ENCODE data around the gene ARHGAP10.

The ARHGAP10 gene

GRCh38 chr4:147813109-147813773 is 81.4 kb downstream of the ARHGAP10 start:
- no peak for DNase-seq (ENCODE audit: low spot score)
- TF ChIP-seq CTCF (IDR thresholded peaks at IDR 0.05; ENCODE audit: extremely low read depth, missing control alignments): no peak

- no peak for TF ChIP-seq CTCF (IDR thresholded peaks at IDR 0.05; ENCODE audit: extremely low read depth, missing control alignments)
- DNase-seq (ENCODE audit: low spot score): no peak
Measured at GRCh38 chr4:147813973-147814372, 82.1 kb downstream of the ARHGAP10 start.

GRCh38 chr4:147814376-147814775 is 82.5 kb downstream of the ARHGAP10 start:
- no peak for TF ChIP-seq CTCF (IDR thresholded peaks at IDR 0.05; ENCODE audit: extremely low read depth, missing control alignments)
- no peak for DNase-seq (ENCODE audit: low spot score)

GRCh38 chr4:147815741-147816140 is 83.9 kb downstream of the ARHGAP10 start:
- no peak for DNase-seq (ENCODE audit: low spot score)
- TF ChIP-seq CTCF (IDR thresholded peaks at IDR 0.05; ENCODE audit: extremely low read depth, missing control alignments): no peak

GRCh38 chr4:147816382-147817254 is 84.7 kb downstream of the ARHGAP10 start:
- DNase-seq (ENCODE audit: low spot score): no peak
- TF ChIP-seq CTCF (IDR thresholded peaks at IDR 0.05; ENCODE audit: extremely low read depth, missing control alignments): no peak

- no peak for TF ChIP-seq CTCF (IDR thresholded peaks at IDR 0.05; ENCODE audit: extremely low read depth, missing control alignments)
- no peak for DNase-seq (ENCODE audit: low spot score)
Measured at GRCh38 chr4:147820975-147821374, 89.1 kb downstream of the ARHGAP10 start.

GRCh38 chr4:147821555-147821954 is 89.7 kb downstream of the ARHGAP10 start:
- peak; percentile 26 for DNase-seq (ENCODE audit: low spot score)
- TF ChIP-seq CTCF (IDR thresholded peaks at IDR 0.05; ENCODE audit: extremely low read depth, missing control alignments): no peak
